ENCODE measurements around the gene CTNNBIP1.

CTNNBIP1 gene

GRCh38 chr1:9905010-9905409 lies 5.1 kb downstream of the CTNNBIP1 start:
- no peak for DNase-seq (ENCODE audit: extremely low read depth in 1 of 2, low read depth in 1 of 2)

- no peak for DNase-seq (ENCODE audit: extremely low read depth in 1 of 2, low read depth in 1 of 2)
Observed at GRCh38 chr1:9904596-9904995, 5.5 kb downstream of the CTNNBIP1 start.

GRCh38 chr1:9903801-9904527 lies 6.1 kb downstream of the CTNNBIP1 start:
- no peak for DNase-seq (ENCODE audit: extremely low read depth in 1 of 2, low read depth in 1 of 2)

GRCh38 chr1:9902060-9902452 lies 8.0 kb downstream of the CTNNBIP1 start:
- DNase-seq (ENCODE audit: extremely low read depth in 1 of 2, low read depth in 1 of 2), result no peak

- DNase-seq (ENCODE audit: extremely low read depth in 1 of 2, low read depth in 1 of 2), result no peak
Observed at GRCh38 chr1:9901148-9902059, 8.7 kb downstream of the CTNNBIP1 start.

GRCh38 chr1:9900142-9901043 lies 9.7 kb downstream of the CTNNBIP1 start:
- no peak for DNase-seq (ENCODE audit: extremely low read depth in 1 of 2, low read depth in 1 of 2)

- DNase-seq (ENCODE audit: extremely low read depth in 1 of 2, low read depth in 1 of 2), result no peak
Observed at GRCh38 chr1:9894115-9894514, 16.0 kb downstream of the CTNNBIP1 start.

- no peak for DNase-seq (ENCODE audit: extremely low read depth in 1 of 2, low read depth in 1 of 2)
Observed at GRCh38 chr1:9892563-9893528, 17.2 kb downstream of the CTNNBIP1 start.

GRCh38 chr1:9891207-9891606 lies 18.9 kb downstream of the CTNNBIP1 start:
- DNase-seq (ENCODE audit: extremely low read depth in 1 of 2, low read depth in 1 of 2), result no peak

- DNase-seq (ENCODE audit: extremely low read depth in 1 of 2, low read depth in 1 of 2), result no peak
Observed at GRCh38 chr1:9890224-9890731, 19.8 kb downstream of the CTNNBIP1 start.

GRCh38 chr1:9889411-9889810 lies 20.7 kb downstream of the CTNNBIP1 start:
- no peak for DNase-seq (ENCODE audit: extremely low read depth in 1 of 2, low read depth in 1 of 2)

- DNase-seq (ENCODE audit: extremely low read depth in 1 of 2, low read depth in 1 of 2), result no peak
Observed at GRCh38 chr1:9888886-9889285, 21.2 kb downstream of the CTNNBIP1 start.

GRCh38 chr1:9887070-9887469 lies 23.0 kb downstream of the CTNNBIP1 start:
- DNase-seq (ENCODE audit: extremely low read depth in 1 of 2, low read depth in 1 of 2), result no peak

- no peak for DNase-seq (ENCODE audit: extremely low read depth in 1 of 2, low read depth in 1 of 2)
Observed at GRCh38 chr1:9886092-9886742, 23.9 kb downstream of the CTNNBIP1 start.

- no peak for DNase-seq (ENCODE audit: extremely low read depth in 1 of 2, low read depth in 1 of 2)
Observed at GRCh38 chr1:9884805-9885204, 25.3 kb downstream of the CTNNBIP1 start.

- DNase-seq (ENCODE audit: extremely low read depth in 1 of 2, low read depth in 1 of 2), result no peak
Observed at GRCh38 chr1:9883585-9884449, 26.3 kb downstream of the CTNNBIP1 start.

- DNase-seq (ENCODE audit: extremely low read depth in 1 of 2, low read depth in 1 of 2), result no peak
Observed at GRCh38 chr1:9882945-9883303, 27.1 kb downstream of the CTNNBIP1 start.

- no peak for DNase-seq (ENCODE audit: extremely low read depth in 1 of 2, low read depth in 1 of 2)
Observed at GRCh38 chr1:9882296-9882944, 27.6 kb downstream of the CTNNBIP1 start.

Measured in activated CD8-positive, alpha-beta memory T cell treated with anti-CD3 and anti-CD28 coated beads for 1 hour (primary cell).